GM18873 (cell line): Measurements from ENCODE around the gene SNED1.

ENCODE experiments used
- ATAC-seq: cut with Tn5 transposase; IDR thresholded peaks from one replicate; pipeline ENCODE4 v1.9.1; 2021; ENCODE audit warnings: mild to moderate bottlenecking, moderate library complexity, moderate number of reproducible peaks; ENCODE audit not compliant: unreplicated experiment, low FRiP score

SNED1 gene

GRCh38 chr2:240991378-240992263 lies 6.8 kb upstream of the SNED1 start:
- no peak for ATAC-seq

DNA sequence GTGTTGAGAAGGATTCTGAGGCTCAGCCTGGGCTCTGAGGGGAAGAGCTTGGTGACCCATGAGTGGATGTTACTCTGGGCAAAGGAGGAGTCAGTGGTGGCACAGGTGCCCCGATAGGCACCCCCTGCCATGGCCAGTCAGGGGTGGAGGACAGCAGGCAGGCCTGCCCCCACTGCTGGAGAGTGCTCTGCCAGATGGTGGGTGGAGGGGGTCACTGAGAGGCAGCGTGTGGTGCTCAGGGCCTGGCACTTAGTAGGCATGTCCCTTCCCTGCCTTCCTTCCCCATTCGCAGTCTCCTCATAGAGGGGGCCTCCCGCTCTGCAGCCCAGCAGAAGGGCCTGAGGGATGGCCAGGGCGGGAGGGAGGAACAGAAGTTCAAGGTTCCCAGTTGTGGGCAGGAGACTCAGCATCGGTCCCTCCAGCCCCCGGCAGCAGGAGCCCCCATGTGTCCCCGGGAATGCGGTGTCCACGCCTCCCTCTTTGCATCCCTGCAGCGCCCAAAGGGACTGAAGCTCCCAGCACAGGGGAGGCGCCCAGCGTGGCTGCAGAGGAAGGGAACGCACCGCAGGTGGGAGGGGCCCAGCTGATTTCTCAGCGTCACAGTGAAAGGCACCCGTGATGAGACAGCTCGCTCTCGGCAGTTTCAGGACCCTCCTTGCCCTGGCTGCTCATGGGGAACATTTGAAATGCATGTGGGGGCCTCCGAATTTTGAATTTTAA lies 5.7 kb upstream of the SNED1 start:
- no peak for ATAC-seq

DNA sequence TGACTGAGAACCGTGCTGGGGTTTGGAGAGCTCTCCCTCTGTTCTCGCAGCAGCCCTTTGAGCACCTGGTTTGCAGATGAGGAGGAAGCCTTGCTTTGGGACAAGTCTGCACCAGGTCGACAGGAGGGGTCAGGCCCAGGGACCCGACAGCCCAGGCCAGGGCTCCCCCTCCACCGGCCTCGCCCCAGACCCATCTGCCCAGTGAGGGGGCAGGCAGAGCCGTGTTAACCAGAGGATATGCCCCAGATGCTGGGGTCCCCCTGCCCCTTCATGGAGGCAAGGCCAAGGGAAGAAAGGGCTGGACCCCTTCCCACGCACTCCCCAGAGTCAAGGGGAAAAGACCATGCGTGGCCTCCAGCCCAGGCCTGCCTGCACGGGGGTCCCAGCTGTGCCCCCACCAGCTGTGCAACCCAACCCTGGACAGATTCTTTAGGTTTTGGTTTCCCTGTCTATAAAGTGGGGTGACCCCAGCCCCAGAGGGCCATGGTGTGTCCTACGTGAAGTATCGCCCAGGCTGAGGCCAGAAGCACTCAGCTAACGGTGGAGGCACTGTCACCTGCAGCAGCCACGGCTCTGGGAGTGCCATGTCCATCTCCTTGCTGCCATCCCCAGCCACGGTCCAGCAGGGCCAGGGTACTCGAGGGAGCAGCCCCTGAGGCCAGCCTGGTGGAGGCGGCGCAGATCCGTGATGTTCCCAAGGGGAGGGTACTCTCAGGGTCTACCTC lies 4.8 kb upstream of the SNED1 start:
- ATAC-seq: no peak

DNA sequence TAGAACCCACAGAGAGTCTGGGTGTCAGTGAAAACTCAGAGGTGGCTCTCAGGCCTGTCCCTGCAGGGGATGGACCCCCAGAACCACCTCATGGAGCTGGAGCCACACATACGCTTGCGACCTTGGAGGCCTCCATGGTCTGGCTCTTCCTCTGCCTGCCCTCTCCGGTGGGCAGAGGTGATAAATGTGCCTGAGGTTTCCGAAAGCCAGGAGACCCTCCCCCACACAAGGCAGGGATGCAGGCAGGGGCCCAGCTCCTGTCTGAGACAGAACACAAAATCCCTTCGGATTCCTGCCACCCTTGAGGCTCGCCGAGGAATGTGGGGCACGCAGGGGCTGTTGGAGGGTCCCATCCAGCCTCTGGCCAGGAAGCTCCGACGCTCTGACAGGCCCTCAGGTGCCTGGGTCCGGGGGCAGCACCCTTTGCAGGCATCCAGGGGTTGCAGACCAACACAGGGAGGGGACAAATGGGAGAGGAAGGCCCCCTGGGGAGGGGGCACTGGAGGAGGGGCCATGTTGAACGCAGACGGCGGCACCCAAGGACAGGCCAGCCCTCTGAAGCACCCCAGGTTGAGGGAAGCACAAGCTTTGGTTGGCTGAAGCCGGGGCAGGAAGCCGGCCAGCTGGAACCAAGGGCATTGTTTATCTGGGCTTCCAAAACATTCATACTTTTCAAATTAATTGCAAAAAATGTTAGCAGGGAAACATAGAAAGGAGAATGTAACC lies 4.1 kb upstream of the SNED1 start:
- no peak for ATAC-seq

GRCh38 chr2:240995041-240996021 lies 3.1 kb upstream of the SNED1 start:
- no peak for ATAC-seq

DNA sequence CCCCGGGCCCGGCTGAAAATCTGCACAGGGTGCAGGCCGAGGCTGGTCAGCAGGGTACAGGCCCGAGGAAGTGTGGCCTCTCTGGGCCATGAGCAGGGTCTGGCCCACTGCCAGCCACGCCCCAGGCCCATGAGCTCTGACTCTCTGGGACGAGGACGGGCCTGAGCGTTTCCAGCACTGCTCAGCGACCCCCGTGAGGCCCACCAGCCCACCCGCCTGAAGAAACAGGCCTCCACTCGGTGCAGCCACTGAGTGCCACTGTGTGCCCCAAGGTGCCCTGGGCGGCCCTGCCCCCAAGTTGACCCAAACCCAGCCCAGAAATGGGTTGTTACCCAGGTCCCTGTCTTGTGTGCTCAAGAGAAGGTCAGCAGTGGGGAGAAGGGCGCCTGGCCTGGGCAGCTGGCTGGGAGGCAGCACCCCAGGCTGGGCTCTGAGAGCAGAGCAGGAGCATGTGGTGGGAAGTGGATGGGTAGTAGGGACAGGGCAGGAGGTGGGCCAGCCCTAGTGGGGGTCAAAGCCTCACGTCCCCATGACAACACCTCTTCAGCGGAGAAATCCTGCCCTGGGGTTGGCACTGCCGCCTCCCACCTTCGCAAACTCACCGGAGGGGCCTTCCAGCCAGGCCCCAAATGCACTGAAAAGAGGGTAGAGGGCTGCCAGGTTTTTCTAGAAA lies 2.1 kb upstream of the SNED1 start:
- no peak for ATAC-seq

- ATAC-seq: no peak
Observed at GRCh38 chr2:240996834-240997140, 1.6 kb upstream of the SNED1 start.

DNA sequence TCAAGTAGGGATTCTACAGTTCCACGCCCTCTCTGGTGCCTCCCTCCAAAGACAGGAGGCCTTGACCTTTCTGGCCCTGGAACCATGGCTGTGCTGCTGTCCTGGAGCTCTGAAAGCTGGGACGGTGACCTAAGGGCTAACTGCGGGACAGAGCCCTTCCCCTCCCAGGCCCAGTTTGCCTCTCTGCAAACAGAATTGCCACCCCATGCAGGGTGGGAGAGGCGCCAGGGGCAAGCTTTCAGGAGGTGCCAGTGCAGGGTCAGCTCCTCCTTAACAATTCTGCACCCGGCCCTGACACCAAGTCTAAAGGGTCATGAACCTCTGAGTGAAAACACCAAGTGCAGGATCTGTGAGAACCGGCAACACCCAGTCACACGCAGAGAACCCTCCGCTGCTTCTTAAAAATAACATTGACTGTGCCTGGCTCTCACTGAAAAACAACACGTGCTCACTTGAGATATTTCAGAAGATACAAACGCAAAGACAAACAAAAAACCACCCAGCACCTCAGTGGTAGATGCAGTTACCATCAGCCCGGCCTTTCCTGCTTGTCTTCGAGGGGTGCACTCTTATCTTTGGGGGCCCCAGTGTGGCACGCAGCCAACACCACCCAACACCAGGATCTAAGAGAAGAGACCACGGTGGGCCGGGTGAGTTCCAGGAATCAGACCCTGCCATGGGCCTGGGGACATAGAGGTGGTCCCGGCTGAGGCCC lies 1.1 kb upstream of the SNED1 start:
- ATAC-seq: no peak

- ATAC-seq: no peak
Observed at GRCh38 chr2:240998706-240998994, 232 bp downstream of the SNED1 start.

DNA sequence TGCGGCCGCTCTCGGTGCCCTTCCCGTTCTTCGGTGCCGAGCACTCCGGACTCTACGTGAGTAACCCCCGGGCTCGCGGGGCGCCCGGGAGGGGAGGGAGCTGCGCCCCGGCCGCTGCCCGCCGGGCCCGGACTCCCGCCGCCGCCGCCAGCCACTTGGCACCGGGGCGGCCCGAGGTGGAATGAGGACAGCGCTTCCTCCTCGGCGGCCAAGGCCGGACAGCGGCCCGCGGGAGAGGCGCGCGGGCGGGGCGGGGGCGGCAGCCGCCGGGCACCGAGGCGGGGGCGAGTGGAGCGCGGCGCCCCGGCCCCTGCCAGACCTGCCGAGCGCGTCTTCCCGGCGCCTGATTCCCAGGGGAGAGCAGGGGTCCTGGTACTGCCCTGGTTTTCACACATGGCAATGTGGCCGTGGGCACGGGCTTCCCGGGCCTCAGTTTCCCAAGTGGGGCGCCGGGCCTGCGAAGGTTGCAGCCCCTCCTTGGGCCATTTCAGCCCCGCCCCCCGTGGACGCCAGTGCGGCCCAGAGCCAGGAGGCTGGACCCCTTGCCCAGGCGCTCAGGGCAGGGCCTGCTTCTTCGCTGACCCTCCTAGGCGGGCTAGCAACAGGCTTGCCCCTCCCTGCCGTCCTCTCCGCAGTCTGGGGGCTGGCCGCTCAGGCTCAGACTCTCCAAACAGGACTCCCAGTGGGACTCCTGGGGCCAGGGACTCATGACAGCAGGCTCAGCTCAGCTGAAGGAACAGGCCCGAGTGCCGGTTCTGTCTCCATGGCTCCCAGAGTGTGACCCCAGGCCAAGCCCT lies 775 bp downstream of the SNED1 start:
- no peak for ATAC-seq

DNA sequence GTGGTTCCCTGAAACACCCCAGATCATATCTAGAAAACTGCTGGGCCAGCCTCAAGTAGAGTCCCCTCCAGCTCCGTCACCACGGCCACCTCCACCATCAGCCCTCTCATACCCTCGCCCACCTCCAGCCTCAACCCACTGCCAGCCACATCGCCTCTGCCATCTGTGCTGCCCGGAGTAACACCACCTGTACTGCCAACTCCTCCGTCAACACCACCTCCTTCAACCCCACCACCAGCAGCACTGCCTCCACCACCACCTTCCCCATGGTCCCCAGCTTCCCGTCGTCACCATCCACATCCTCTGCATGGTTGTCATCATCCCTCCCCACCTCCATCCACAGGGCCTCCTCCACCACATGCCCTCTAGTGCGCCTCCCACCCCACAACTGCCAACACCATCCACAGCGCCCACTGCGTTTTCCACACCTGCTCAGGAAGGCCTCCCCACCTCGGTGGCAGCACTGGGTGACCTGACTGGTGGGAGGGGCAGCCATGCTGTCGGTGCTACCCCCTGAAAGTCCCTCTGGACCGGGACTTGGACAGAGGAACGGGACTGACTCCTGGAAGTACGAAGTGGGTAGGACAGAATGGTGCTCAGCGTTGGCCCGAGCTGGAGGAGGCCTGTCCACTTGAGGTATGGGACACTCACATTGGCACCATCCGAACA lies 1.6 kb downstream of the SNED1 start:
- ATAC-seq: no peak

GRCh38 chr2:241000831-241001321 lies 2.5 kb downstream of the SNED1 start:
- ATAC-seq: no peak

- no peak for ATAC-seq
Observed at GRCh38 chr2:241001413-241002274, 3.2 kb downstream of the SNED1 start.

DNA sequence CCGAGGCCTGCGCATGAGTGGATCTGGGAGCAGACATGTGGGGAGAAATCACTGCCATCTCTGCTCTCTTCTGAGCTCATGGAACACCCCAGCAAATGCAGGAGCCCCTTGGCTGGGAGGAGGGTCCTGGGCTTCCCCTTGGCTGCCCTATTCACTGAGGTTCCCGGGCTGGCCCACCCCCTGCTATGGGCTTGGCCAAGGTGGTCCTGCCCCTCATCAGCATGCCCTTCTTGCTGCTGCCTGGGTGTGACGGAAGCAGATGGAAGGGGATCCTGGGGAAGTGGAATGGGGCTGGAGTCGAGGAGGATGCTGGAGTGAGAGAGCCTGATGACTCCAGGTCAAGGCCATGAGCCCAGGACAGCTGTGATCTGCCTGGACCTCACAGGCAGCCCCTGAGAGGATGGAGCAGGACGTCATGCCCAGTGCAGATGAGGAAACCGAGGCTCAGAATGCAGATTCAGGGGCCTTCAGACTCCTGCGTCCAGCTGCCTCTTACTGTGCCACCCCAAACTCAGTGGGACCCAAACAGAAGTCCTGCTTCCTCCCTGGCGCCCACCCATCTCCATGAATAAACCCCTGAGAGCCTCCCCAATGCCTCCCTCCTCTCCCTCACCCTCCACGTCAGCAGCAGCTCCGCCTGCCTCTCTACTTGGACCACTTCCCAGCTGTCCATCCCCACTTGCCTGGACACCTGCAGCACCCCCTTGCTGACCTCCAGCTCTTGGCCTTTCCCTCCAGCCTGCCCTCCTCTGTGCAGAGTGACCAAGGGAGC lies 4.0 kb downstream of the SNED1 start:
- no peak for ATAC-seq

DNA sequence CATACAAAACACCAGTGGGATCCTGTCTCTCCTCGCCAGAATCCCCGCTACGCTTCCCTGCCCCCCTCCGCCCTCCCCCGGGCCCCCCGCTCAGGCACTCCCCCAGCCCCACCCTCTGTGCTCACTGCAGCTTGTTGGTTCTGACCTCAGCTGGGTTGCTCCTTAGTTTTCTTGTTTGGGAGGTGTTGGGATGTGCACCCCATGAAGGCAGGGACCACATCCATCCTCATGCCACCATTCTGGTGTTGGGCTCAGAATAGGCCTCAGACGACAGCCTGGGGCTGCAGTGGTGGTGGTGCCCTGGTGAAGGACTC lies 4.6 kb downstream of the SNED1 start:
- no peak for ATAC-seq

DNA sequence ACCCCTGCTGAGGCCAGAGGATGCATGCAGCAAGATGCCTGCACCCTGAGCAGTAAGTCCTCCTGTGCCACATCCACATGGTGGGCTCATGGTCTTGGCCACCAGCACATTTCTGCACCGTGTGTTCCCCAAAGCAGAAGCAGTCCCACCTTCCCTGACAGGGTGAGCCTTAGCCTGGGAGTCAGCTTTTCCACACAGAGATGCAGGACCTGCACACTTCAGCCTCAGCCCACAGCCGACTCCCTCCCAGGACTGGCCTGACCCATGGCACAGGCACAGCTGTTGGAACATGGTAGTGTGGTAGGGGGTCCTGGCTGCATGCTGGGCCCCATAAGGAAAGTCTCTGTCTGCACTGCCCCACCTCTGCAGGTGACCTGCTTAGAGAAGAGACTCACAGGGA lies 5.0 kb downstream of the SNED1 start:
- no peak for ATAC-seq
